ENCODE results near the gene PSMB10. TPM values are rescaled to one million over a fixed set of nuclear protein-coding genes. Genes with fewer than 3 reads are reported as not detected.
"Not testable (repeated sequence)": the region's sequence is repeated elsewhere in the genome, so short reads cannot be mapped to it uniquely, and the experiment has no call there.

The PSMB10 gene
- total RNA-seq, 3 donors from 2014 or later = 32.1 to 46.2 (median 34.1) TPM

GRCh38 chr16:67977005-67977404, 40.4 kb upstream of the PSMB10 start:
- Histone ChIP-seq H3K27me3 (no peaks in the 10 kb centered on the region), H3K27ac (no peak overlapping the region), H3K4me3 (no peak overlapping the region), H3K9me3 (no peaks in the 10 kb centered on the region), H3K36me3 (no peaks in the 10 kb centered on the region), H3K4me1 (no peaks in the 10 kb centered on the region)
- TF ChIP-seq POLR2AphosphoS5 (IDR thresholded peaks at IDR 0.05) (no peak), CTCF (IDR thresholded peaks at IDR 0.05) (no peak), POLR2A (IDR thresholded peaks at IDR 0.05) (no peak)
- intact Hi-C loops (cut with DNase I; ENCODE audit: low total_unique reads) = loop anchor here (5.0 kb wide), 1 partner anchor 60 kb away; no protein-coding TSS in a partner anchor
- no peak for DNase-seq (ENCODE audit: low spot score in 2 of 2)

GRCh38 chr16:67976205-67976604, 39.6 kb upstream of the PSMB10 start:
- Histone ChIP-seq H3K4me1 (no peaks in the 10 kb centered on the region), H3K36me3 (no peaks in the 10 kb centered on the region), H3K9me3 (no peaks in the 10 kb centered on the region), H3K4me3 (no peak overlapping the region), H3K27me3 (no peaks in the 10 kb centered on the region), H3K27ac (no peak overlapping the region)
- TF ChIP-seq POLR2A (IDR thresholded peaks at IDR 0.05) (no peak), CTCF (IDR thresholded peaks at IDR 0.05) (no peak), POLR2AphosphoS5 (IDR thresholded peaks at IDR 0.05) (no peak)
- intact Hi-C loops (cut with DNase I; ENCODE audit: low total_unique reads) = loop anchor here (5.0 kb wide), 1 partner anchor 61 kb away; no protein-coding TSS in a partner anchor
- DNase-seq (ENCODE audit: low spot score in 2 of 2) = no peak

- no peak for DNase-seq (ENCODE audit: low spot score in 2 of 2)
- intact Hi-C loops (cut with DNase I; ENCODE audit: low total_unique reads) = loop anchor here (5.0 kb wide), 1 partner anchor 62 kb away; no protein-coding TSS in a partner anchor
Observed at GRCh38 chr16:67975321-67976105, 38.9 kb upstream of the PSMB10 start.

GRCh38 chr16:67972285-67972684, 35.6 kb upstream of the PSMB10 start:
- DNase-seq (ENCODE audit: low spot score in 2 of 2); H3K36me3 ChIP-seq; intact Hi-C loops (cut with DNase I; ENCODE audit: low total_unique reads); H3K4me1 ChIP-seq; H3K27ac ChIP-seq; H3K27me3 ChIP-seq; H3K4me3 ChIP-seq; H3K9me3 ChIP-seq: not testable (repeated sequence)

More at GRCh38 chr16:67975321-67976105, 38.9 kb upstream of the PSMB10 start:
- H3K9me3 ChIP-seq = no peaks in the 10 kb centered on the region
- no peak overlapping the region for H3K4me3 ChIP-seq
- H3K27me3 ChIP-seq = no peaks in the 10 kb centered on the region
- H3K27ac ChIP-seq = no peak overlapping the region
- TF ChIP-seq POLR2AphosphoS5 (IDR thresholded peaks at IDR 0.05) = no peak
- no peak for TF ChIP-seq CTCF (IDR thresholded peaks at IDR 0.05)
- no peak for TF ChIP-seq POLR2A (IDR thresholded peaks at IDR 0.05)
- no peaks in the 10 kb centered on the region for H3K4me1 ChIP-seq
- no peaks in the 10 kb centered on the region for H3K36me3 ChIP-seq

GRCh38 chr16:67971111-67971510, 34.5 kb upstream of the PSMB10 start:
- H3K9me3 ChIP-seq = no peaks in the 10 kb centered on the region
- TF ChIP-seq POLR2A (IDR thresholded peaks at IDR 0.05) = no peak
- TF ChIP-seq CTCF (IDR thresholded peaks at IDR 0.05) = no peak
- TF ChIP-seq POLR2AphosphoS5 (IDR thresholded peaks at IDR 0.05) = no peak
- intact Hi-C loops (cut with DNase I; ENCODE audit: low total_unique reads) = no loop called here

More at GRCh38 chr16:67971111-67971510, 34.5 kb upstream of the PSMB10 start:
- Histone ChIP-seq H3K4me1 (peaks cover 0 to 7% of the 10 kb centered on the region in 2 donors), H3K27ac (no peak overlapping the region), H3K4me3 (no peak overlapping the region), H3K27me3 (no peaks in the 10 kb centered on the region), H3K36me3 (no peaks in the 10 kb centered on the region)
- DNase-seq (ENCODE audit: low spot score in 2 of 2) = no peak
